ENCODE results near the gene ADPRS.

- no peak for TF ChIP-seq CTCF (IDR thresholded peaks at IDR 0.05)
- no peak for TF ChIP-seq EZH2phosphoT487 (IDR thresholded peaks at IDR 0.05)
- no peak for TF ChIP-seq EZH2 (IDR thresholded peaks at IDR 0.05)
Measured at GRCh38 chr1:36109041-36109679, 20.5 kb downstream of the ADPRS start.
